Islet precursor cell (in vitro differentiated cells): ENCODE measurements around the gene MOSMO.
"Not testable (repeated sequence)": the region's sequence is repeated elsewhere in the genome, so short reads cannot be mapped to it uniquely, and the experiment has no call there.

Source experiments
- DNase-seq: peaks from one replicate; pipeline ENCODE4 v3.0.0-alpha.2; 2018

Gene MOSMO

GRCh38 chr16:22007509-22008214, at the start of gene MOSMO:
TSS of gene MOSMO (plus strand) at chr16:22008111. CDS start at chr16:22008302, 191 bp downstream.
- DNase-seq, result peak; percentile 77

DNA sequence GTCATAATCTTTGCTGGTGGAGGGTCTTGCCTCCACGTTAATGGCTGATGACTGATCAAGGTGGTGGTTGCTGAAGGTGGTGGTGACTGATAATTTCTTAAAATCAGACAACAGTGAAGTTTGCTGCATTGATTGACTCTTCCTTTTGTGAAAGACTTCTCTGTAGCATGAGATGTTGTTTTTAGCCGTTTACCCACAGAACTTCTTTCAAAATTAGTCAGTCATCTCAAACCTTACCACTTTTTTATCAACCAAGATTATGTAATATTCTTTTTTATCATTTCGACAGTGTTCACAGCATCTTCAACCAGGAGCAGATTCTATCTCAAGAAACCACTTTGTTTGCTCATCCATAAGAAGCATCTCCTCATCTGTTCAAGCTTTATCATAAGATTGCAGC, 48.9 kb upstream of the MOSMO start:
- no peak for DNase-seq

DNA sequence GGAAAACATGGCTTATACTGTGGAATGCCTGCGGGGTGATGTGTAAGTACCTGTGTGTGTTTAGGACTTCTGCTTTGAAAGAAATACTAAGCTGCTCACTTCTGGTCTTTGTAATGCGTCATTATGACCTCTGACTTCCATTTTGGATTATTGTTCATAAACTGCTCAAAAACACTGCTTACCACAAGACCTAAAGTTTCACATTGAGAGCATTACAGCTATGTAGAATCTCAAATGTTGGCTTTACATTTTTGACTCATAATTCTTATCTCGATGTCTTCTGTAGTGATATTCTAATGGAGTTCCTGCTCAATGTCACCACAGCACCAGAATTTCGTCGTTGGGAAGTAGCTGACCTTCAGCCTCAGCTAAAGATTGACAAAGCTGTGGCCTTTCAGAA, 45.4 kb upstream of the MOSMO start:
- DNase-seq, result no peak

GRCh38 chr16:21963887-21964286, 44.0 kb upstream of the MOSMO start:
- DNase-seq, result no peak

DNA sequence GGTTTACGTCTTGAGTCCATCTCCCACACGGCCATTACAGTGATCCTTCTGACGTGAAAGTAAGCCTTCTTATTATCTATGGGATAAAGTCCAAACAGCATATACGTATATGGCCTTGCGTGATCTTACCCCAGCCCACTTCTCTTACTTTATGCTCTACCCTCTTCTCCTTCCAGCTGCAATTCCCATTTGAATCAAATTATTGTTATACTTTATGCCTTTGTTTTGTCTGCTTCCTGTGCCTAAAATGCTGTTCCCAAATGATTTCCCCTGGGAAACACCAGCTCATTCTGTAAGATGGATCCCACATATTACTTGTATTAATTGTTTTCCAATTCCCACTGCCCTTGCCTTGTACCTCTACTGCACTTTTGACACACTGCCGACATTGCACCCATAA, 43.6 kb upstream of the MOSMO start:
- DNase-seq, result no peak

GRCh38 chr16:21971856-21972255, 36.1 kb upstream of the MOSMO start:
- DNase-seq, result no peak

GRCh38 chr16:21973945-21974344, 34.0 kb upstream of the MOSMO start:
- no peak for DNase-seq

DNA sequence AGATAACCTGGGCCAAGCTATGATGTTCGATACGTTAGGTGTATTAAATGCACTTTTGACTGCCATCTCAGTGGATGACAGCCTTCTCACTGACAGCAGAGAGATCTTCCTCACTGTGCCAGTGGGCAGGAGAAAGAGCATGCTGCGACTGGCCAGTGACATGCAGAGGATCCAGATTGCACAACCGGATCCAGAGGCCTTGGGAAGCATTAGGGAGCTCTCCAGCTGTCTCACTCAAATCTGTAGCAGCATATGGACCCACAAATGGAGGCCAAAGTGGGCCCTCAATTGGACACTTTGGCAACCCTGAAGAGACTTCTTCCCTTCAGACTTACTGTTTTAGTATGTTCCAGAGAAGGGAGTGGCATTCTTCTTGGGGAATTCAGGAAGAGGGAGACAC, 27.9 kb upstream of the MOSMO start:
- DNase-seq, result no peak

GRCh38 chr16:21982108-21982507, 25.8 kb upstream of the MOSMO start:
- DNase-seq, result no peak

GRCh38 chr16:21984062-21984461, 23.8 kb upstream of the MOSMO start:
- DNase-seq, result no peak

- DNase-seq, result no peak
These were observed 22.4 kb upstream of the MOSMO start for GRCh38 chr16:21985524-21985923.

GRCh38 chr16:21986692-21987246, 21.1 kb upstream of the MOSMO start:
- no peak for DNase-seq

- DNase-seq, result no peak
These were observed 20.4 kb upstream of the MOSMO start for GRCh38 chr16:21987498-21987897.

DNA sequence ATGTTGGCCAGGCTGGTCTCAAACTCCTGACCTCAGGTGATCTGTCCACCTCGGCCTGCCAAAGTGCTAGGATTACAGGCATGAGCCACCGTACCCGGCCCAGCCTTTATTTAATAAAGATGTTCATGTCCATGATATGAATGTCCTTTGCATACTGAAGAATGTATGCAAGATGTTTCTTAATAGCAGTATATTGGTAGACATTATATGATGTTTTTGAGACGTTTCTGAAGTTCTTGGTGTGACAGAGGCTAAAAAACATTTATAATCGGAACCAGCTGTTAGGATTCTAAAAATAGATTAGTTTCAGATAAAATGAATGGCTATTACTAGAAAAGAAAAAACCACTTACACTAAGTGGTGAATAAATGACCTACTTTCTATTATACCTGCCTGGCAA, 18.8 kb upstream of the MOSMO start:
- no peak for DNase-seq

GRCh38 chr16:21989751-21990150, 18.2 kb upstream of the MOSMO start:
- DNase-seq, result no peak

GRCh38 chr16:21990381-21990944, 17.4 kb upstream of the MOSMO start:
- DNase-seq, result no peak

GRCh38 chr16:21991621-21992020, 16.3 kb upstream of the MOSMO start:
- no peak for DNase-seq

GRCh38 chr16:21994856-21995465, 12.9 kb upstream of the MOSMO start:
- no peak for DNase-seq

- no peak for DNase-seq
These were observed 10.8 kb upstream of the MOSMO start for GRCh38 chr16:21996923-21997696.

DNA sequence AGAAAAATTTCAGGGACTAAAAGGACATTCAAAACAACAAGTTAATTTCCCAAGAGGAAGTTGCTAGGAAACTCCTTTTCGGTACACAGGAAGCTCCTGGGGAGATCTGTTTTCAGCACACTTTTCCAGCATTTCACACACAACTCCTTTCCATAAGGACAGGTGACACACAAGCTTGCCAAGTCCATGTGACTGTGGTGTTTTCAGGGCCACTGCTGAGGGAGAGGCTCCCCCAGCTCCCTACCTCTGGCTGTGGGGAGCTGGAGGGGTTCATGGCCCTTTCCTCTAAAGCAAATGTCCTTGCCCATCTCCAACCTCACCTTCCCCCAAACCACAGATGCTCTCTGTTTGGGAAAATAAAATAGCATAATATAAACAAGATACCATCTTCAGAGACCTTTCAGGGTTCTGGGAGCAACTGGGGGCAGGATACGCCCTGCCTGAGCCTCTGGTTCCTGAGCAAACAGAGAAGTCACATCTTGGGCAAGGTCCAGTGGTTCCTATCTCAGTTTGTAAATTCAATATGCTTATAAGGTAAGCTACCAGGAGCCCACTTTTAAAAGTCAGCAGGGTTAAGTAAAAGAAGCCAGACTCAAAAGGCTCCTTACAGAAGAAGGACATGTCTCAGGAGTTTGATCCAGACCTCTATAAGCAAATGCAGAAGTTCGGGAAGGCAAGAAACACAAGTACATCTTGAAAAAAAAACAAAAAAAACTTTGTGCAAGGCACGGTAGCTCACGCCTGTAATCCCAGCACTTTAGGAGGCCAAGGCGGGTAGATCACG, 10.0 kb upstream of the MOSMO start:
- no peak for DNase-seq

DNA sequence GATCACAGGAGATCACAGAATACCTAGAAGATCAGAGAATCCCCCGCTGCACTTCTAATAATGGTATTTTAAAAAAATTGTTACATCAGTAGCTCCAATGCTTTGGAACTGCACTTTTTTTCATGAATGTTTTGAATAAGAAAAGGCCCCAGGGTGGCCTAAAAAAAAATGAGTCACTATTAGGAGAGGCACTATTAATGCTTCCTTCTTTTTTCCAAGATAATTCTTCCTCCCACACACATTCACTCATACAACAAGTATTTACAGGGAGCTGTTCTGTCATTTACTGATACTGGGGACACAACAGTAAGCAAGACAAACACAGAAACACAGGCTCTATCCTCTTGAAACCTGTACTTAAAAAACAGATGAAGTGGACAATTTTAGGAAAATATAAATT, 6.3 kb upstream of the MOSMO start:
- no peak for DNase-seq

GRCh38 chr16:22002047-22002446, 5.9 kb upstream of the MOSMO start:
- not testable (repeated sequence) for DNase-seq

DNA sequence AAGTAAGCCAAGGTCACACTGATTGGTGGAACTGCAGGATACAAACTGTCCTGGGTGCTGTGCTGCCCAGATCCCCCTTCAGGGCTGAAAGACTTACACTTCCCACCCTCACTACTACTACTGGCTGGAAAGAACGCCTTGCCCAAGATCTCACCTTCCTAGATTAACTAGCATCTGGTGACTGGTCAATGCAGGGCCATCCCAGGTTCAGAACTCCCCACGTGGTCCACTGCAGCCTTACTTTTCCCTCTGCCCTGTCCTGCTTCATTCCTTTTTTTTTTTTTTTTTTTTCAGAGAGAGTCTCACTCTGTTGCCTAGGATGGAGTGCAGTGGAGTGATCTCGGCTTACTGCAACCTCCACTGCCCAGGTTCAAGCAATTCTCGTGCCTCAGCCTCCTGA, 4.7 kb upstream of the MOSMO start:
- DNase-seq, result no peak
